GM12878 (cell line): ENCODE results near the gene HAP1. TPM values are rescaled to one million over a fixed set of nuclear protein-coding genes. Genes with fewer than 3 reads are reported as not detected.

Experiments used
- ATF3 ChIP-seq: IDR thresholded peaks from 2 replicates; pipeline ENCODE4 v1.6.1; 2011; ENCODE audit warnings: low read depth, mild to moderate bottlenecking, low read length, moderate library complexity, borderline replicate concordance; ENCODE audit errors: extremely low read depth
- CBFB ChIP-seq: IDR thresholded peaks from 2 replicates; pipeline ENCODE4 v1.6.1; 2016; ENCODE audit warnings: antibody characterized with exemption, low read depth
- FOXK2 ChIP-seq: fragments of 450-650 bp; IDR thresholded peaks from 2 replicates; pipeline ENCODE4 v1.6.1; 2017; ENCODE audit warnings: mild to moderate bottlenecking, moderate library complexity
- HDAC6 ChIP-seq: fragments of 200-600 bp; sonication (generic); IDR thresholded peaks from one replicate; pipeline ENCODE4 v1.8.0; 2017; ENCODE audit warnings: antibody characterized with exemption; ENCODE audit not compliant: unreplicated experiment
- JUNB ChIP-seq: IDR thresholded peaks from 2 replicates; pipeline ENCODE4 v1.6.1; 2016; ENCODE audit warnings: antibody characterized with exemption, mild to moderate bottlenecking
- MXI1 ChIP-seq: fragments of 150-350 bp; IDR thresholded peaks from 2 replicates; pipeline ENCODE4 v1.6.1; 2011; ENCODE audit warnings: low read depth, mild to moderate bottlenecking, inconsistent platforms, low read length, improper control_type of control experiment
- MYB ChIP-seq: fragments of 150-350 bp; IDR thresholded peaks from 2 replicates; pipeline ENCODE4 v1.6.1; 2014; ENCODE audit warnings: mild to moderate bottlenecking, low read depth, low read length, borderline replicate concordance
- PML ChIP-seq: IDR thresholded peaks from 2 replicates; pipeline ENCODE4 v1.6.1; 2012; ENCODE audit warnings: low read length, inconsistent platforms
- PRDM15 ChIP-seq: fragments of 450-650 bp; formaldehyde crosslinking; IDR thresholded peaks from 2 replicates; pipeline ENCODE4 v1.4.0; 2020; ENCODE audit warnings: mild to moderate bottlenecking, moderate library complexity
- RAD51 ChIP-seq: fragments of 450-650 bp; IDR thresholded peaks from 2 replicates; pipeline ENCODE4 v1.6.1; 2016; ENCODE audit warnings: moderate library complexity, mild to moderate bottlenecking, inconsistent platforms
- RCOR1 ChIP-seq: conservative IDR thresholded peaks from 2 replicates; pipeline ENCODE4 v1.6.1; 2012; ENCODE audit warnings: low read depth, low read length, improper control_type of control experiment
- RELA ChIP-seq: fragments of 450-650 bp; IDR thresholded peaks from 2 replicates; pipeline ENCODE4 v1.8.0; 2014; ENCODE audit warnings: borderline replicate concordance; ENCODE audit not compliant: partially characterized antibody
- SMAD1 ChIP-seq: fragments of 450-650 bp; IDR thresholded peaks from 2 replicates; pipeline ENCODE4 v1.6.1; 2018; ENCODE audit warnings: mild to moderate bottlenecking, low read depth; ENCODE audit not compliant: partially characterized antibody
- SMAD5 ChIP-seq: IDR thresholded peaks from 2 replicates; pipeline ENCODE4 v1.6.1; 2016; ENCODE audit warnings: antibody characterized with exemption, low read depth
- SRF ChIP-seq, 2 experiments: IDR thresholded peaks; 2 replicates each; pipeline ENCODE4 v1.6.1; 2011; ENCODE audit warnings: low read depth in 2 of 2, low read length in 2 of 2, mild to moderate bottlenecking in 1 of 2, moderate library complexity in 1 of 2
- TARDBP ChIP-seq: IDR thresholded peaks from 2 replicates; pipeline ENCODE4 v1.6.1; 2016; ENCODE audit warnings: borderline replicate concordance
- TCF12 ChIP-seq: IDR thresholded peaks from 2 replicates; pipeline ENCODE4 v1.6.1; 2011; ENCODE audit warnings: low read depth, mild to moderate bottlenecking, low read length
- ZBTB4 ChIP-seq: fragments of 450-650 bp; formaldehyde crosslinking; IDR thresholded peaks from 2 replicates; pipeline ENCODE4 v1.4.0; 2022; ENCODE audit warnings: mild to moderate bottlenecking, moderate library complexity
- polyA plus RNA-seq, 11 experiments: library from polyadenylated mRNA; depleted of rRNA in 4 of 11; unstranded in 6 of 11; stranded (reverse) in 5 of 11; fragments of >200 nt; fragmentation: Nextera tagmentation in 4 of 11; fragmentation: Illumina TruSeq in 1 of 11; extraction: Ambion mirVana in 4 of 11; extraction: Trizol in 1 of 11; gene quantifications; 1 replicate in 1 of 11; 2 replicates in 10 of 11; pipeline versions ENCODE4 v1.2.1 to v1.2.3, GENCODE V29; 2011 to 2016; ENCODE audit warnings: inconsistent platforms in 2 of 11, missing spikeins in 2 of 11, low read depth in 1 of 11
- total RNA-seq, 4 experiments: library from RNA; depleted of rRNA in 3 of 4; stranded (reverse); fragments of >200 nt in 3 of 4; fragmentation: Illumina TruSeq in 1 of 4; extraction: Trizol in 1 of 4; gene quantifications; 2 replicates each; pipeline versions ENCODE4 v1.2.1 to v1.2.3, GENCODE V29; 2013 to 2021

The HAP1 gene
- total and polyA plus RNA-seq, 10 of the 15 experiments (the other 5 are each of a cell fraction or from before 2014, with no cell fraction given) = not detected

GRCh38 chr17:41678411-41678906 is 56.0 kb downstream of the HAP1 start (continued):
- peak; percentile 96 for TF ChIP-seq ZBTB4
- TF ChIP-seq RAD51 = 0 out of 2 replicates have a peak, but pooled peaks have one; percentile 2
- peak; percentile 39 for TF ChIP-seq RELA
- TF ChIP-seq JUNB = no peak
- TF ChIP-seq RCOR1 = 0 out of 2 replicates have a peak, but pooled peaks have one; percentile 49
- TF ChIP-seq SMAD5 = peak; percentile 98
- TF ChIP-seq SMAD1 = peak; percentile 94
- no peak for TF ChIP-seq HDAC6
- TF ChIP-seq MYB = 0 out of 2 replicates have a peak, but pooled peaks have one; percentile 31
- peak; percentile 99 for TF ChIP-seq PML
- peak; percentile 94 for TF ChIP-seq PRDM15 (CRISPR knock-in tag)
- no peak for TF ChIP-seq FOXK2
- peak; percentile 92 for TF ChIP-seq CBFB
- TF ChIP-seq TCF12 = peak; percentile 61; the same call in 1 of the 2 replicates
- peak; percentile 68; the same call in 1 of the 2 replicates for TF ChIP-seq MXI1
- TF ChIP-seq TARDBP = peak; percentile 90; the same call in 1 of the 2 replicates
- TF ChIP-seq ATF3 = no peak
- no peak for TF ChIP-seq SRF (IDR thresholded peaks at IDR 0.05; ENCODE audit: low read depth in 2 of 2, low read length in 2 of 2)
